HEK293T (cell line): ENCODE data around the gene MIA2.

Experiments
- ARNT ChIP-seq: fragments of 450-650 bp; IDR thresholded peaks from 2 replicates; pipeline ENCODE4 v1.6.1; 2017; ENCODE audit warnings: mild to moderate bottlenecking
- BHLHE40 ChIP-seq: fragments of 450-650 bp; IDR thresholded peaks from 2 replicates; pipeline ENCODE4 v1.6.1; 2016; ENCODE audit warnings: mild to moderate bottlenecking, moderate library complexity, borderline replicate concordance
- ELF4 ChIP-seq: fragments of 450-650 bp; IDR thresholded peaks from 2 replicates; pipeline ENCODE4 v1.6.1; 2017; ENCODE audit warnings: antibody characterized with exemption
- FOXA1 ChIP-seq: fragments of 450-650 bp; IDR thresholded peaks from 2 replicates; pipeline ENCODE4 v1.6.1; 2016; ENCODE audit warnings: mild to moderate bottlenecking
- FOXK2 ChIP-seq: fragments of 450-650 bp; IDR thresholded peaks from 2 replicates; pipeline ENCODE4 v1.6.1; 2016; ENCODE audit warnings: mild to moderate bottlenecking
- FOXM1 ChIP-seq: fragments of 450-650 bp; IDR thresholded peaks from 2 replicates; pipeline ENCODE4 v1.6.1; 2017; ENCODE audit warnings: mild to moderate bottlenecking, borderline replicate concordance
- HDGF ChIP-seq: fragments of 450-650 bp; IDR thresholded peaks from 2 replicates; pipeline ENCODE4 v1.6.1; 2017; ENCODE audit warnings: antibody characterized with exemption, borderline replicate concordance
- L3MBTL2 ChIP-seq: fragments of 450-650 bp; conservative IDR thresholded peaks from 2 replicates; pipeline ENCODE4 v1.6.1; 2016; ENCODE audit warnings: mild to moderate bottlenecking
- NFRKB ChIP-seq: fragments of 450-650 bp; IDR thresholded peaks from 2 replicates; pipeline ENCODE4 v1.6.1; 2016; ENCODE audit warnings: mild to moderate bottlenecking, moderate library complexity
- SP1 ChIP-seq: fragments of 450-650 bp; IDR thresholded peaks from 2 replicates; pipeline ENCODE4 v1.6.1; 2017
- SUZ12 ChIP-seq: fragments of 450-650 bp; IDR thresholded peaks from 2 replicates; pipeline ENCODE4 v1.6.1; 2016; ENCODE audit warnings: mild to moderate bottlenecking
- TARDBP ChIP-seq: fragments of 450-650 bp; IDR thresholded peaks from 2 replicates; pipeline ENCODE4 v1.6.1; 2016
- ZNF384 ChIP-seq: fragments of 450-650 bp; IDR thresholded peaks from 2 replicates; pipeline ENCODE4 v1.6.1; 2016
- TF ChIP-seq, protein P1 (sequence below): fragments of 450-650 bp; IDR thresholded peaks from 2 replicates; pipeline ENCODE4 v1.6.1; 2016

DNA sequence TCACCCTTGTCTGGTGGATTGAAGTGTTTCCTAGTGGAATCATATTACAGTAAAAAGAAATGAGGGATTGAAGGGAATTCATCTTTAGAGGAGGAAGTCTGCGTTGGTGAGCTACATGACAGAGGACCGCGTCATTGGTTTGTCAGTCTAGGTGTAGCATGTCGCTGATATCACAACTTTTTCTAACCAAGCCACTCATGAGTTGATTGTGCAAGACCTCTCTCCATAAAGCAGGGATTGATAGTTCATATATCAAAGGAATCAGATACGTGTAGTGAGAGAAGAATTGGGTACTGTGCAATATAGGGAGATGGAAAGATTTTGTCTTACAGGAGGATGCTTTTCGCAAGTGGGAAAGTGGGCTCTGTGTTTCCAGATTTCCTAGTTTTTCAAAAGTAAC, 201.5 kb downstream of the MIA2 start:
- TF ChIP-seq SP1 (no peak), FOXM1 (no peak), ZNF384 (no peak), NFRKB (no peak), BHLHE40 (no peak), FOXK2 (no peak), L3MBTL2 (no peak), ARNT (no peak), TARDBP (no peak), FOXA1 (no peak), HDGF (no peak), ELF4 (no peak), SUZ12 (no peak)
- TF ChIP-seq, protein P1, sequence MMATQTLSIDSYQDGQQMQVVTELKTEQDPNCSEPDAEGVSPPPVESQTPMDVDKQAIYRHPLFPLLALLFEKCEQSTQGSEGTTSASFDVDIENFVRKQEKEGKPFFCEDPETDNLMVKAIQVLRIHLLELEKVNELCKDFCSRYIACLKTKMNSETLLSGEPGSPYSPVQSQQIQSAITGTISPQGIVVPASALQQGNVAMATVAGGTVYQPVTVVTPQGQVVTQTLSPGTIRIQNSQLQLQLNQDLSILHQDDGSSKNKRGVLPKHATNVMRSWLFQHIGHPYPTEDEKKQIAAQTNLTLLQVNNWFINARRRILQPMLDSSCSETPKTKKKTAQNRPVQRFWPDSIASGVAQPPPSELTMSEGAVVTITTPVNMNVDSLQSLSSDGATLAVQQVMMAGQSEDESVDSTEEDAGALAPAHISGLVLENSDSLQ = no peak
